ENCODE results near the gene CFAP157.

DNA sequence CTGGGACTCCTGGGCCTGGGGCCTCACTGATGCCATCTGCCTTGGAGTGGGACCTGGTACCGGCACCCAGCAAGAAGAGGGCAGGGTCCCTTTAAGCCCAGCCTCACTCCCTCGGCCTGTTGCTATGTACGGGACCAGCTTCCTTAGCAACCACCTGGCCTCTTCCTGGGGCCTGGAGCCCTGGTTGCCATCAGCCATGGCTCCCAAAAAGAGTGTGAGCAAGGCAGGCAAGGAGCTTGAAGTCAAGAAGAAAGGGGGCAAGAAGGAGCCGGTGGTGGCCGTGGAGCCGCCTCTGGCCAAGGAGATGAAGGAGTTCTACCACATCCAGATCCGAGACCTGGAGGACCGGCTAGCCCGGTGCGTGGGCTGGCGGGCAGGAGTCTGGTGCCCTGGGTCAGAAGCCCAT lies at the start of gene CFAP157:
- TF ChIP-seq, protein P1, sequence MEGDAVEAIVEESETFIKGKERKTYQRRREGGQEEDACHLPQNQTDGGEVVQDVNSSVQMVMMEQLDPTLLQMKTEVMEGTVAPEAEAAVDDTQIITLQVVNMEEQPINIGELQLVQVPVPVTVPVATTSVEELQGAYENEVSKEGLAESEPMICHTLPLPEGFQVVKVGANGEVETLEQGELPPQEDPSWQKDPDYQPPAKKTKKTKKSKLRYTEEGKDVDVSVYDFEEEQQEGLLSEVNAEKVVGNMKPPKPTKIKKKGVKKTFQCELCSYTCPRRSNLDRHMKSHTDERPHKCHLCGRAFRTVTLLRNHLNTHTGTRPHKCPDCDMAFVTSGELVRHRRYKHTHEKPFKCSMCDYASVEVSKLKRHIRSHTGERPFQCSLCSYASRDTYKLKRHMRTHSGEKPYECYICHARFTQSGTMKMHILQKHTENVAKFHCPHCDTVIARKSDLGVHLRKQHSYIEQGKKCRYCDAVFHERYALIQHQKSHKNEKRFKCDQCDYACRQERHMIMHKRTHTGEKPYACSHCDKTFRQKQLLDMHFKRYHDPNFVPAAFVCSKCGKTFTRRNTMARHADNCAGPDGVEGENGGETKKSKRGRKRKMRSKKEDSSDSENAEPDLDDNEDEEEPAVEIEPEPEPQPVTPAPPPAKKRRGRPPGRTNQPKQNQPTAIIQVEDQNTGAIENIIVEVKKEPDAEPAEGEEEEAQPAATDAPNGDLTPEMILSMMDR (IDR thresholded peaks at IDR 0.05), result no peak
- no peak for TF ChIP-seq POLR2AphosphoS5 (IDR thresholded peaks at IDR 0.05; ENCODE audit: insufficient read depth in 1 of 2, low read depth in 1 of 2)
- no peak for TF ChIP-seq POLR2A (IDR thresholded peaks at IDR 0.05)

Data from vagina (tissue), 2 donors.